SU-DHL-6 (cell line): ENCODE data around the gene MAMSTR.

ENCODE experiments used
- H2AFZ ChIP-seq: fragments of 200-600 bp; sonication (generic); 2 replicates; pipeline ENCODE4 v1.6.1; 2014; ENCODE audit warnings: low read depth, mild to moderate bottlenecking, moderate library complexity, mixed read lengths, antibody characterized with exemption, low read length; ENCODE audit not compliant: severe bottlenecking
- H3F3A ChIP-seq: fragments of 200-600 bp; shearing (Covaris generic); 2 replicates; pipeline ENCODE4 v1.6.0; 2016; ENCODE audit warnings: antibody characterized with exemption, mild to moderate bottlenecking; ENCODE audit not compliant: insufficient read depth
- H3K27ac ChIP-seq: fragments of 200-600 bp; sonication (generic); 2 replicates; pipeline ENCODE4 v1.5.1; 2016; ENCODE audit warnings: low read depth, mild to moderate bottlenecking, low read length, moderate library complexity, mixed read lengths
- H3K27me3 ChIP-seq: fragments of 200-600 bp; sonication (generic), shearing (Covaris generic); 2 replicates; pipeline ENCODE4 v1.6.0; 2014; ENCODE audit warnings: mild to moderate bottlenecking, low read length
- H3K36me3 ChIP-seq: fragments of 200-600 bp; sonication (generic); 2 replicates; pipeline ENCODE4 v1.6.1; 2014; ENCODE audit warnings: mild to moderate bottlenecking, low read length, mixed read lengths
- H3K4me2 ChIP-seq: fragments of 300-600, 200-600 bp; shearing (Covaris generic), sonication (generic); 2 replicates; pipeline ENCODE4 v1.6.0; 2014; ENCODE audit warnings: low read length, low read depth, mild to moderate bottlenecking; ENCODE audit not compliant: poor library complexity, severe bottlenecking
- H3K4me3 ChIP-seq: fragments of 200-600 bp; sonication (generic); 2 replicates; pipeline ENCODE4 v1.5.1; 2014; ENCODE audit warnings: antibody characterized with exemption, low read length, mild to moderate bottlenecking, mixed read lengths; ENCODE audit not compliant: insufficient read depth, poor library complexity, severe bottlenecking
- H3K79me2 ChIP-seq: fragments of 200-600 bp; sonication (generic); 2 replicates; pipeline ENCODE4 v1.6.1; 2014; ENCODE audit warnings: mild to moderate bottlenecking, low read length, moderate library complexity; ENCODE audit not compliant: insufficient read depth
- H3K9ac ChIP-seq: fragments of 200-600 bp; sonication (generic); 2 replicates; pipeline ENCODE4 v1.7.0; 2014; ENCODE audit warnings: mild to moderate bottlenecking, low read length
- H3K9me2 ChIP-seq: fragments of 200-600 bp; sonication (generic); replicated peaks from 2 replicates; pipeline ENCODE4 v1.6.1; 2014; ENCODE audit warnings: low read length; ENCODE audit not compliant: insufficient read depth
- H3K9me3 ChIP-seq: fragments of 200-600 bp; sonication (generic); 2 replicates; pipeline ENCODE4 v1.6.1; 2014; ENCODE audit warnings: low read length, mixed read lengths; ENCODE audit not compliant: insufficient read depth
- H4K20me1 ChIP-seq: fragments of 200-600 bp; sonication (generic); 2 replicates; pipeline ENCODE4 v1.6.1; 2014; ENCODE audit warnings: low read depth, mild to moderate bottlenecking, antibody characterized with exemption, low read length, moderate library complexity, mixed read lengths
- EZH2phosphoT487 ChIP-seq: fragments of 200-600 bp; sonication (generic), shearing (Covaris generic); conservative IDR thresholded peaks from 2 replicates; pipeline ENCODE4 v1.6.1; 2018; ENCODE audit warnings: mild to moderate bottlenecking, antibody characterized with exemption, low read length, moderate library complexity, mixed read lengths
- TF ChIP-seq, protein P1 (sequence below): fragments of 200-600 bp; sonication (generic); IDR thresholded peaks from one replicate; pipeline ENCODE4 v1.5.1; 2017; ENCODE audit warnings: antibody characterized with exemption, mild to moderate bottlenecking, low read length, moderate library complexity; ENCODE audit not compliant: insufficient read depth, poor library complexity, severe bottlenecking

Gene MAMSTR

DNA sequence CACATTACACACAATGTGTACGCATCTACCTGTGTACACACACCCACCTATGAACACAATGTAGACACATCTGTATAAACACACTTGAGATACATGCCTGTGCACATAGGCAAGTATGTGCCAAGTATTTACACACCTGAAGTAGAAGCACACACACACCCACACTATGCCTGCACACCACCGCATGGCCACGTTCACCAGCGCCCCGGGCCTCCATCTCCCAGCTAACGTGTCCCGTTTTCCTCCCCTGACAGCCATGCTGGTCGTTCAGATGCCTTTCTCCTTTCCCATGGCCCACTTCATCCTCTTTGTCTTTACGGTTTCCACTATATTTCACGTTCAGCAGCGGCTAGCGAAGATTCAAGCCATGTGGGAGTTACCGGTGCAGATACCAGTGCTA lies 16.8 kb downstream of the MAMSTR start:
- Histone ChIP-seq H3F3A (no peaks in the 10 kb centered on the region), H3K9me2 (no peaks in the 10 kb centered on the region), H4K20me1 (no peaks in the 10 kb centered on the region), H3K27ac (no peak overlapping the region), H3K9me3 (no peaks in the 10 kb centered on the region), H3K4me2 (no peak overlapping the region), H3K79me2 (no peaks in the 10 kb centered on the region), H3K4me3 (no peak overlapping the region), H3K9ac (no peak overlapping the region), H3K36me3 (no peaks in the 10 kb centered on the region), H3K27me3 (no peaks in the 10 kb centered on the region), H2AFZ (no peak overlapping the region)
- TF ChIP-seq, protein P1, sequence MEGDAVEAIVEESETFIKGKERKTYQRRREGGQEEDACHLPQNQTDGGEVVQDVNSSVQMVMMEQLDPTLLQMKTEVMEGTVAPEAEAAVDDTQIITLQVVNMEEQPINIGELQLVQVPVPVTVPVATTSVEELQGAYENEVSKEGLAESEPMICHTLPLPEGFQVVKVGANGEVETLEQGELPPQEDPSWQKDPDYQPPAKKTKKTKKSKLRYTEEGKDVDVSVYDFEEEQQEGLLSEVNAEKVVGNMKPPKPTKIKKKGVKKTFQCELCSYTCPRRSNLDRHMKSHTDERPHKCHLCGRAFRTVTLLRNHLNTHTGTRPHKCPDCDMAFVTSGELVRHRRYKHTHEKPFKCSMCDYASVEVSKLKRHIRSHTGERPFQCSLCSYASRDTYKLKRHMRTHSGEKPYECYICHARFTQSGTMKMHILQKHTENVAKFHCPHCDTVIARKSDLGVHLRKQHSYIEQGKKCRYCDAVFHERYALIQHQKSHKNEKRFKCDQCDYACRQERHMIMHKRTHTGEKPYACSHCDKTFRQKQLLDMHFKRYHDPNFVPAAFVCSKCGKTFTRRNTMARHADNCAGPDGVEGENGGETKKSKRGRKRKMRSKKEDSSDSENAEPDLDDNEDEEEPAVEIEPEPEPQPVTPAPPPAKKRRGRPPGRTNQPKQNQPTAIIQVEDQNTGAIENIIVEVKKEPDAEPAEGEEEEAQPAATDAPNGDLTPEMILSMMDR, result no peak
- no peak for TF ChIP-seq EZH2phosphoT487

DNA sequence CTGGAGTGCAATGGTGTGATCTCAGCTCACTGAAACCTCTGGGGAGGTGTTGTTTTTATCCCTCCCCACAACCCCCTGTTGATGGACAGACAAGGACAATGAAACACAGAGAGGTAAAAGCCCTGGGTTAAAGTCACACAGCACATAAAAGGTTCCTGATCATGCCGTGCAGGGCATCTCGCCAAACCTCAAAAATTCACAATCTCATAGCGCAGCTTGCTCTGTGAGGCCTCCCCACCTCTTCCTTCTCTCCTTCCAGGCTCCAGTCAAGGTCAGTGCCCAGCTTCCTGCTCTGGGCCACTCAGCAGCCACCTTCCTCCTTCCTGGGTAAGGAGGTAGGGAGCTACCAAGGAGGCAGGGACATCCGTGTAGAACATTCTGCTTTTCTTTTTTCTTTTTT lies 21.5 kb downstream of the MAMSTR start:
- Histone ChIP-seq H3K9me2 (no peaks in the 10 kb centered on the region), H3K9me3 (no peaks in the 10 kb centered on the region), H3K27ac (no peak overlapping the region), H3K9ac (no peak overlapping the region), H3K27me3 (no peaks in the 10 kb centered on the region), H3K36me3 (no peaks in the 10 kb centered on the region), H4K20me1 (no peaks in the 10 kb centered on the region), H2AFZ (no peak overlapping the region), H3K79me2 (no peaks in the 10 kb centered on the region), H3K4me3 (no peak overlapping the region), H3F3A (no peaks in the 10 kb centered on the region), H3K4me2 (no peak overlapping the region)
- TF ChIP-seq, protein P1, result no peak
- TF ChIP-seq EZH2phosphoT487, result no peak

- Histone ChIP-seq H3K4me3 (no peak overlapping the region), H3K9me2 (no peaks in the 10 kb centered on the region), H3K27ac (no peak overlapping the region), H3K36me3 (no peaks in the 10 kb centered on the region), H3K9ac (no peak overlapping the region), H3K4me2 (no peak overlapping the region), H4K20me1 (no peaks in the 10 kb centered on the region), H3K27me3 (no peaks in the 10 kb centered on the region), H3F3A (no peaks in the 10 kb centered on the region), H2AFZ (no peak overlapping the region), H3K9me3 (no peaks in the 10 kb centered on the region), H3K79me2 (no peaks in the 10 kb centered on the region)
- no peak for TF ChIP-seq EZH2phosphoT487
- TF ChIP-seq, protein P1, result no peak
Observed at GRCh38 chr19:48696353-48697010, 23.0 kb downstream of the MAMSTR start.
